Loucy (cell line): ENCODE data around the gene SPOCK2.

Experiments used
- EZH2phosphoT487 ChIP-seq: fragments of 200-600 bp; IDR thresholded peaks from 2 replicates; pipeline ENCODE4 v1.6.1; 2018; ENCODE audit warnings: antibody characterized with exemption, mild to moderate bottlenecking, moderate library complexity, borderline replicate concordance
- TF ChIP-seq, protein P1 (sequence below): fragments of 200-600 bp; sonication (generic); conservative IDR thresholded peaks from 2 replicates; pipeline ENCODE4 v1.5.1; 2014; ENCODE audit warnings: mild to moderate bottlenecking, antibody characterized with exemption, low read length

DNA sequence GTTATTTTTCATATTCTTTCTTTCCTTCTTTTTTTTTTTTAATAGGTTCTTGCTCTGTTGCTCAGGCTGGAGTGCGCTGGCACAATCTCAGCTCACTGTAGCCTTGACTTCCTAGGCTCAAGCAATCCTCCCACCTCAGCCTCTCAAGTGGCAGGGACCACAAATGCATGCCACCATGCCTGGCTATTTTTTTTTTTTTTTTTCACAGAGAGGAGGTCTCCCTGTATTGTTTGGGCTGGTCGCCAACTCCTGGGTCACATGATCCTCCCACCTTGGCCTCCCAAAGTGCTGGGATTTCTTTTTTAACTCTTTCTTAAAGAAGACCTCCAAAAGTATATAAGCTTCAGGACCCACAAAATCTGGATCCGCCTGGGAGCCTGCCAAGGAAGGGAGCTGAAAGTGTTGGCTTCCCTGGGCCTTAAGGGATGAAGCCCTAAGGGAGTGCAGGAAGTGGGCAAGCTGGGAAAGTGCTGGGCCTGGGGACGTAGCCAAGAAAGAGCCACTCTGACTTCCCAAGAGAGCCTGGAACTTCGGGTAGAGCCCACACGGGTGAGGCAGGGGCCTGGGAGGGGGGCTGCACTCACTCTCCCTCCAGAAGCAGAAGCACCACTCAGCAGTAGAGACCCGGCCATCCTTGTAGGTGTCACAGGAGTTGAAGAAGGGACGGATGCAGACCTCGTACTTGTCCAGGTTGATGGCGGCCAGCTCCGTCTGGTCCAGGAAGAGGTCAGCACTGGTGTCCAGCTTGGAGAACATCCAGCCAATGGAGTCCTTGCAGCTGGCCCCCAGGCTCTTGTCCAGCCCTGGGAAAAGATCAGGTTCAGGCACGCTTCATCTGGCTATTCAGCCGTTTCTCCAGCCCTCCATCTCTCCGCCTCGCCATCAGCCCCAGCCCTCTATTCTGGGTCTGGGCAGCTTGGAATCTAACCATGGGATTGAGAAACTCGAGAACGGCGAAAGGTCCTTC lies 21.8 kb downstream of the SPOCK2 start:
- TF ChIP-seq, protein P1, sequence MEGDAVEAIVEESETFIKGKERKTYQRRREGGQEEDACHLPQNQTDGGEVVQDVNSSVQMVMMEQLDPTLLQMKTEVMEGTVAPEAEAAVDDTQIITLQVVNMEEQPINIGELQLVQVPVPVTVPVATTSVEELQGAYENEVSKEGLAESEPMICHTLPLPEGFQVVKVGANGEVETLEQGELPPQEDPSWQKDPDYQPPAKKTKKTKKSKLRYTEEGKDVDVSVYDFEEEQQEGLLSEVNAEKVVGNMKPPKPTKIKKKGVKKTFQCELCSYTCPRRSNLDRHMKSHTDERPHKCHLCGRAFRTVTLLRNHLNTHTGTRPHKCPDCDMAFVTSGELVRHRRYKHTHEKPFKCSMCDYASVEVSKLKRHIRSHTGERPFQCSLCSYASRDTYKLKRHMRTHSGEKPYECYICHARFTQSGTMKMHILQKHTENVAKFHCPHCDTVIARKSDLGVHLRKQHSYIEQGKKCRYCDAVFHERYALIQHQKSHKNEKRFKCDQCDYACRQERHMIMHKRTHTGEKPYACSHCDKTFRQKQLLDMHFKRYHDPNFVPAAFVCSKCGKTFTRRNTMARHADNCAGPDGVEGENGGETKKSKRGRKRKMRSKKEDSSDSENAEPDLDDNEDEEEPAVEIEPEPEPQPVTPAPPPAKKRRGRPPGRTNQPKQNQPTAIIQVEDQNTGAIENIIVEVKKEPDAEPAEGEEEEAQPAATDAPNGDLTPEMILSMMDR: no peak
- TF ChIP-seq EZH2phosphoT487: no peak
